Uterus (tissue), 4 donors: Measurements from ENCODE around the gene INTS4. TPM values are rescaled to one million over a fixed set of nuclear protein-coding genes. Genes with fewer than 3 reads are reported as not detected.
"Not testable (repeated sequence)": the region's sequence is repeated elsewhere in the genome, so short reads cannot be mapped to it uniquely, and the experiment has no call there.

Experiments used
- DNase-seq, 2 donors: peaks; one replicate each; pipeline ENCODE4 v3.0.0-alpha.2; 2019 to 2020
- H3K27ac ChIP-seq, 2 donors: fragments of 200-600 bp; sonication (generic); 1 replicate in 1 of 2; 2 replicates in 1 of 2; pipeline ENCODE4 v1.5.1; 2016 to 2018
- H3K27me3 ChIP-seq, 2 donors: fragments of 200-600 bp; sonication (generic); one replicate each; pipeline ENCODE4 v1.5.1; 2018 to 2019; ENCODE audit warnings: control low read depth in 1 of 2
- H3K36me3 ChIP-seq, 2 donors: fragments of 200-600 bp; sonication (generic); one replicate each; pipeline ENCODE4 v1.5.1; 2019; ENCODE audit warnings: control low read depth in 1 of 2
- H3K4me1 ChIP-seq, 2 donors: fragments of 200-600 bp; sonication (generic); one replicate each; pipeline ENCODE4 v1.5.1; 2018 to 2019; ENCODE audit warnings: control low read depth in 1 of 2
- H3K4me3 ChIP-seq, 2 donors: fragments of 200-600 bp; sonication (generic); 1 replicate in 1 of 2; 2 replicates in 1 of 2; pipeline ENCODE4 v1.5.1; 2018 to 2019; ENCODE audit warnings: mild to moderate bottlenecking in 1 of 2
- H3K9me3 ChIP-seq, 2 donors: fragments of 200-600 bp; sonication (generic); one replicate each; pipeline ENCODE4 v1.5.1; 2019; ENCODE audit warnings: control low read depth in 1 of 2
- CTCF ChIP-seq, 4 experiments: fragments of 200-600 bp in 2 of 4; fragments of 450-650 bp in 2 of 4; sonication (generic) in 2 of 4; IDR thresholded peaks; one replicate each; pipeline ENCODE4 v1.5.1; 2016 to 2019; ENCODE audit warnings: antibody characterized with exemption in 4 of 4, mild to moderate bottlenecking in 2 of 4, moderate library complexity in 1 of 4
- POLR2A ChIP-seq, 2 donors: fragments of 450-650 bp; IDR thresholded peaks; one replicate each; pipeline ENCODE4 v1.6.1; 2016; ENCODE audit warnings: antibody characterized with exemption in 2 of 2, mild to moderate bottlenecking in 1 of 2, moderate library complexity in 1 of 2
- intact Hi-C: fragments of 100-400 bp; cut with DNase I; formaldehyde crosslinking; loops from one replicate; pipeline ENCODE4 v1.15.1; 2023; ENCODE audit warnings: low total_unique reads
- total RNA-seq, 4 donors: library from RNA; depleted of rRNA in 3 of 4; stranded (reverse); fragments of >200 nt in 3 of 4; gene quantifications; one replicate each; pipeline versions ENCODE4 v1.1.0 to v1.2.4, GENCODE V29; 2014 to 2023
- donor health status: DM: yes; HTN: yes; CAD: no.

The INTS4 gene
- total RNA-seq, 4 donors from 2014 or later: 13.8 to 68.8 (median 45.7) TPM

GRCh38 chr11:78015878-78016277 lies 21.4 kb upstream of the INTS4 start:
- DNase-seq: no peak
- Histone ChIP-seq H3K36me3 (no peaks in the 10 kb centered on the region), H3K4me3 (no peak overlapping the region), H3K27me3 (no peaks in the 10 kb centered on the region), H3K9me3 (no peaks in the 10 kb centered on the region), H3K27ac (no peak overlapping the region), H3K4me1 (no peaks in the 10 kb centered on the region)
- intact Hi-C loops: no loop called here
- TF ChIP-seq CTCF (IDR thresholded peaks at IDR 0.05): no peak

GRCh38 chr11:78014937-78015520 lies 20.6 kb upstream of the INTS4 start:
- H3K4me1 ChIP-seq, H3K27ac ChIP-seq, H3K9me3 ChIP-seq, H3K36me3 ChIP-seq, intact Hi-C loops, H3K4me3 ChIP-seq, H3K27me3 ChIP-seq, DNase-seq: not testable (repeated sequence)

GRCh38 chr11:78011301-78011700 lies 16.8 kb upstream of the INTS4 start:
- Histone ChIP-seq H3K4me1 (no peaks in the 10 kb centered on the region), H3K27me3 (no peaks in the 10 kb centered on the region), H3K27ac (no peak overlapping the region), H3K36me3 (no peaks in the 10 kb centered on the region), H3K9me3 (no peaks in the 10 kb centered on the region), H3K4me3 (no peak overlapping the region)
- DNase-seq: no peak
- TF ChIP-seq CTCF (IDR thresholded peaks at IDR 0.05) (no peak), POLR2A (IDR thresholded peaks at IDR 0.05) (no peak)
- intact Hi-C loops: no loop called here

GRCh38 chr11:78010755-78011154 lies 16.3 kb upstream of the INTS4 start:
- no peaks in the 10 kb centered on the region for H3K36me3 ChIP-seq
- no peaks in the 10 kb centered on the region for H3K4me1 ChIP-seq
- H3K27me3 ChIP-seq: no peaks in the 10 kb centered on the region
- H3K27ac ChIP-seq: no peak overlapping the region
- H3K9me3 ChIP-seq: no peaks in the 10 kb centered on the region
- no peak for DNase-seq
- intact Hi-C loops: no loop called here
- H3K4me3 ChIP-seq: no peak overlapping the region
- TF ChIP-seq CTCF (IDR thresholded peaks at IDR 0.05) (no peak), POLR2A (IDR thresholded peaks at IDR 0.05) (no peak)

- TF ChIP-seq POLR2A (IDR thresholded peaks at IDR 0.05) (no peak), CTCF (IDR thresholded peaks at IDR 0.05) (no peak)
- Histone ChIP-seq H3K4me3 (no peak overlapping the region), H3K4me1 (no peaks in the 10 kb centered on the region), H3K27ac (no peak overlapping the region), H3K9me3 (no peaks in the 10 kb centered on the region), H3K36me3 (no peaks in the 10 kb centered on the region), H3K27me3 (no peaks in the 10 kb centered on the region)
- intact Hi-C loops: no loop called here
- DNase-seq: no peak
Measured at GRCh38 chr11:78010304-78010703, 15.8 kb upstream of the INTS4 start.

- H3K4me1 ChIP-seq: no peaks in the 10 kb centered on the region
- H3K9me3 ChIP-seq: no peaks in the 10 kb centered on the region
- no peak for TF ChIP-seq POLR2A (IDR thresholded peaks at IDR 0.05)
- no peak for TF ChIP-seq CTCF (IDR thresholded peaks at IDR 0.05)
- no peaks in the 10 kb centered on the region for H3K36me3 ChIP-seq
- H3K27me3 ChIP-seq: no peaks in the 10 kb centered on the region
- DNase-seq: no peak
- no peak overlapping the region for H3K4me3 ChIP-seq
- H3K27ac ChIP-seq: no peak overlapping the region
- intact Hi-C loops: no loop called here
Measured at GRCh38 chr11:78009062-78009461, 14.6 kb upstream of the INTS4 start.
